ENCODE results near the gene TMEM171. TPM values are rescaled to one million over a fixed set of nuclear protein-coding genes. Genes with fewer than 3 reads are reported as not detected.

Gene TMEM171
- total RNA-seq, 1 donor from 2014 or later = 0.41 TPM

Other genes with a start within 250 kb of the TMEM171 start
- gene FCHO2, start 164.5 kb upstream of the TMEM171 start, total RNA-seq = 27.2 TPM
- not detected for gene TMEM174, start 52.6 kb downstream of the TMEM171 start, total RNA-seq

Data from tongue (tissue), 1 donor.